ENCODE measurements around the gene GIGYF1. TPM values are rescaled to one million over a fixed set of nuclear protein-coding genes. Genes with fewer than 3 reads are reported as not detected.

The GIGYF1 gene
- polyA plus RNA-seq, 1 donor (not counting 4 experiments of a cell fraction or from before 2014, with no cell fraction given): 4.0 TPM

DNA sequence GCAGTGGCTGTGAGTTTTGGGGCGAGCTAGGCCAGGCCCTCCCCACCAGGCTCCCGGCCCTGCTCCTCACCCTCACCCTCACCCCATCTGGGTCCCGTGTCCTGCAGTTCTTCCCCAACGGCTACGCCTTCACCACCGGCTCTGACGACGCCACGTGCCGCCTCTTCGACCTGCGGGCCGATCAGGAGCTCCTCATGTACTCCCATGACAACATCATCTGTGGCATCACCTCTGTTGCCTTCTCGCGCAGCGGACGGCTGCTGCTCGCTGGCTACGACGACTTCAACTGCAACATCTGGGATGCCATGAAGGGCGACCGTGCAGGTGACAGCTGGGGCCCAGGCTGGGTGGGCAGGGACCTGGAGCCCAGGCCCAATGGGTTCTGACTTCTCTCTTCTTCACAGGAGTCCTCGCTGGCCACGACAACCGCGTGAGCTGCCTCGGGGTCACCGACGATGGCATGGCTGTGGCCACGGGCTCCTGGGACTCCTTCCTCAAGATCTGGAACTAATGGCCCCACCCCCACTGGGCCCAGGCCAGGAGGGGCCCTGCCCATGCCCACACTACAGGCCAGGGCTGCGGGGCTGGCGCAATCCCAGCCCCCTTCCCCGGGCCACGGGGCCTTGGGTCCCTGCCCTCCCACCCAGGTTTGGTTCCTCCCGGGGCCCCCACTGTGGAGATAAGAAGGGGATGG lies 15.6 kb downstream of the GIGYF1 start:
- Histone ChIP-seq H3K4me3 (ENCODE audit: control insufficient read depth in 2 of 3, extremely low read depth in 1 of 3, insufficient read depth in 2 of 3, low read depth in 1 of 3, low read length in 3 of 3) (no peak overlapping the region), H3K27ac (ENCODE audit: control insufficient read depth, insufficient read depth, low read length) (no peak overlapping the region), H3K4me2 (ENCODE audit: control insufficient read depth, extremely low read depth, insufficient read depth, low read depth, low read length) (no peak overlapping the region), H3K9ac (ENCODE audit: control insufficient read depth, extremely low read depth, insufficient read depth, low read length) (no peak overlapping the region), H3K4me1 (ENCODE audit: control insufficient read depth, extremely low read depth, insufficient read depth, low read length) (peaks cover 10% of the 10 kb centered on the region), H4K20me1 (ENCODE audit: control insufficient read depth, extremely low read depth, insufficient read depth, low read length) (peaks cover 3% of the 10 kb centered on the region), H3K9me1 (ENCODE audit: control insufficient read depth, extremely low read depth, insufficient read depth, low read length) (no peaks in the 10 kb centered on the region), H3K9me3 (ENCODE audit: control insufficient read depth, low read depth, low read length) (no peaks in the 10 kb centered on the region), H2AFZ (ENCODE audit: control insufficient read depth, low read length) (no peak overlapping the region), H3K27me3 (ENCODE audit: control insufficient read depth, extremely low read depth, insufficient read depth, low read length) (no peaks in the 10 kb centered on the region), H3K36me3 (ENCODE audit: control insufficient read depth in 2 of 2, extremely low read depth in 1 of 2, insufficient read depth in 2 of 2, low read length in 2 of 2) (peaks cover 26 to 28% of the 10 kb centered on the region in 2 experiments), H3K79me2 (ENCODE audit: control insufficient read depth, insufficient read depth, low read length) (peaks cover 31% of the 10 kb centered on the region)
- FAIRE-seq (no peak), DNase-seq (ENCODE audit: low read depth, low spot score) (no peak)
- dilution Hi-C loops (cut with MboI; ENCODE audit: extremely low pct_ligation_motif_present, low sequenced_read_pairs): no loop called here
- TF ChIP-seq, protein P1, sequence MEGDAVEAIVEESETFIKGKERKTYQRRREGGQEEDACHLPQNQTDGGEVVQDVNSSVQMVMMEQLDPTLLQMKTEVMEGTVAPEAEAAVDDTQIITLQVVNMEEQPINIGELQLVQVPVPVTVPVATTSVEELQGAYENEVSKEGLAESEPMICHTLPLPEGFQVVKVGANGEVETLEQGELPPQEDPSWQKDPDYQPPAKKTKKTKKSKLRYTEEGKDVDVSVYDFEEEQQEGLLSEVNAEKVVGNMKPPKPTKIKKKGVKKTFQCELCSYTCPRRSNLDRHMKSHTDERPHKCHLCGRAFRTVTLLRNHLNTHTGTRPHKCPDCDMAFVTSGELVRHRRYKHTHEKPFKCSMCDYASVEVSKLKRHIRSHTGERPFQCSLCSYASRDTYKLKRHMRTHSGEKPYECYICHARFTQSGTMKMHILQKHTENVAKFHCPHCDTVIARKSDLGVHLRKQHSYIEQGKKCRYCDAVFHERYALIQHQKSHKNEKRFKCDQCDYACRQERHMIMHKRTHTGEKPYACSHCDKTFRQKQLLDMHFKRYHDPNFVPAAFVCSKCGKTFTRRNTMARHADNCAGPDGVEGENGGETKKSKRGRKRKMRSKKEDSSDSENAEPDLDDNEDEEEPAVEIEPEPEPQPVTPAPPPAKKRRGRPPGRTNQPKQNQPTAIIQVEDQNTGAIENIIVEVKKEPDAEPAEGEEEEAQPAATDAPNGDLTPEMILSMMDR (optimal IDR thresholded peaks at IDR 0.05 in 1 of 3, IDR thresholded peaks at IDR 0.05 in 1 of 3, conservative IDR thresholded peaks at IDR 0.05 in 1 of 3; ENCODE audit: extremely low read depth in 1 of 3, insufficient read depth in 2 of 3, low read length in 3 of 3): no peak
- no peak for TF ChIP-seq EZH2 (IDR thresholded peaks at IDR 0.05; ENCODE audit: low read length)

GRCh38 chr7:100677308-100678267 lies 16.5 kb downstream of the GIGYF1 start:
- Histone ChIP-seq H3K4me1 (ENCODE audit: control insufficient read depth, extremely low read depth, insufficient read depth, low read length) (peaks cover 10% of the 10 kb centered on the region), H3K4me3 (ENCODE audit: control insufficient read depth in 2 of 3, extremely low read depth in 1 of 3, insufficient read depth in 2 of 3, low read depth in 1 of 3, low read length in 3 of 3) (no peak overlapping the region), H2AFZ (ENCODE audit: control insufficient read depth, low read length) (no peak overlapping the region), H3K27ac (ENCODE audit: control insufficient read depth, insufficient read depth, low read length) (no peak overlapping the region), H3K9ac (ENCODE audit: control insufficient read depth, extremely low read depth, insufficient read depth, low read length) (no peak overlapping the region), H3K4me2 (ENCODE audit: control insufficient read depth, extremely low read depth, insufficient read depth, low read depth, low read length) (no peak overlapping the region), H3K9me1 (ENCODE audit: control insufficient read depth, extremely low read depth, insufficient read depth, low read length) (no peaks in the 10 kb centered on the region), H3K79me2 (ENCODE audit: control insufficient read depth, insufficient read depth, low read length) (peaks cover 31% of the 10 kb centered on the region), H3K36me3 (ENCODE audit: control insufficient read depth in 2 of 2, extremely low read depth in 1 of 2, insufficient read depth in 2 of 2, low read length in 2 of 2) (peaks cover 21 to 28% of the 10 kb centered on the region in 2 experiments), H4K20me1 (ENCODE audit: control insufficient read depth, extremely low read depth, insufficient read depth, low read length) (peaks cover 3% of the 10 kb centered on the region), H3K9me3 (ENCODE audit: control insufficient read depth, low read depth, low read length) (no peaks in the 10 kb centered on the region), H3K27me3 (ENCODE audit: control insufficient read depth, extremely low read depth, insufficient read depth, low read length) (no peaks in the 10 kb centered on the region)
- no peak for FAIRE-seq
- DNase-seq (ENCODE audit: low read depth, low spot score): no peak
- TF ChIP-seq EZH2 (IDR thresholded peaks at IDR 0.05; ENCODE audit: low read length): no peak
- TF ChIP-seq, protein P1 (optimal IDR thresholded peaks at IDR 0.05 in 1 of 3, IDR thresholded peaks at IDR 0.05 in 1 of 3, conservative IDR thresholded peaks at IDR 0.05 in 1 of 3; ENCODE audit: extremely low read depth in 1 of 3, insufficient read depth in 2 of 3, low read length in 3 of 3): no peak
- dilution Hi-C loops (cut with MboI; ENCODE audit: extremely low pct_ligation_motif_present, low sequenced_read_pairs): no loop called here
